Measurements from ENCODE around the gene KRT73.

DNA sequence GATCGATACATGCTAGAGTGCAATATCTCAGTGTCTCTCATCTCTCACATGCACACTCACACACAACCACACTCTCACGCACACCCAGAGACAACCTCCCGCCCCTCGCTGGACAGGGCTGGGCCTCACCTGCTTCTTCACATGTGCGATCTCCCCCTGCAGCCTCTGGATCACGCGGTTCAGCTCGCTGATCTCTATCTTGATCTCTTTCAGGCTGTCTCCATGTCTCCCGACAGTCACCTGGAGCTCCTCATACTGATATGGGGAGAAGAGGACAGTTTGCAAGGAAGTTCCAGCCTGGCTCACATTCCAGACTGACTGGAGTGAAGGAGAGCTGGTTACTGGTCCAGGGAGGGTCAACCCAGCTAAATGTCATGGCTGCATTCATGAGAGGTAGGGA, 29.2 kb upstream of the KRT73 start:
- TF ChIP-seq CTCF (conservative IDR thresholded peaks at IDR 0.05; ENCODE audit: low read length) (no peak), EZH2phosphoT487 (IDR thresholded peaks at IDR 0.05; ENCODE audit: borderline replicate concordance) (no peak)

Measured in Loucy (cell line).